Fibroblast of lung (primary cell): Measurements from ENCODE around the gene UTS2B. TPM values are rescaled to one million over a fixed set of nuclear protein-coding genes. Genes with fewer than 3 reads are reported as not detected.

Source experiments
- DNase-seq, 2 donors: peaks; one replicate each; pipeline versions ENCODE4 v3.0.0 to v3.0.0-alpha.2; 2010; ENCODE audit warnings: low read depth in 2 of 2
- H2AFZ ChIP-seq: 2 replicates; pipeline ENCODE4 v1.5.1; 2012; ENCODE audit warnings: low read length, control low read depth, inconsistent platforms
- H3K27ac ChIP-seq: 2 replicates; pipeline ENCODE4 v1.5.1; 2011; ENCODE audit warnings: low read length, control low read depth; ENCODE audit not compliant: insufficient read depth
- H3K27me3 ChIP-seq: 2 replicates; pipeline ENCODE4 v1.5.1; 2011; ENCODE audit warnings: mild to moderate bottlenecking, low read length; ENCODE audit not compliant: control insufficient read depth, insufficient read depth
- H3K36me3 ChIP-seq: 2 replicates; pipeline ENCODE4 v1.5.1; 2011; ENCODE audit warnings: low read length; ENCODE audit not compliant: control insufficient read depth, insufficient read depth
- H3K4me1 ChIP-seq: 2 replicates; pipeline ENCODE4 v1.5.1; 2011; ENCODE audit warnings: low read length; ENCODE audit not compliant: control insufficient read depth, insufficient read depth; ENCODE audit errors: extremely low read depth
- H3K4me2 ChIP-seq: 2 replicates; pipeline ENCODE4 v1.5.1; 2011; ENCODE audit warnings: low read length, control low read depth; ENCODE audit not compliant: insufficient read depth; ENCODE audit errors: extremely low read depth
- H3K4me3 ChIP-seq, 4 experiments: fragments of 200-600 bp in 1 of 4; sonication (generic) in 1 of 4; replicated peaks in 1 of 4; 2 replicates each; pipeline ENCODE4 v1.5.1; 2011 to 2016; ENCODE audit warnings: low read length in 4 of 4, low read depth in 3 of 4, mild to moderate bottlenecking in 3 of 4, control low read depth in 2 of 4, inconsistent platforms in 1 of 4, mixed read lengths in 1 of 4; ENCODE audit not compliant: insufficient read depth in 1 of 4; ENCODE audit errors: control extremely low read depth in 1 of 4
- H3K79me2 ChIP-seq: 2 replicates; pipeline ENCODE4 v1.5.1; 2012; ENCODE audit warnings: mild to moderate bottlenecking, low read length, inconsistent platforms; ENCODE audit not compliant: control insufficient read depth, insufficient read depth
- H3K9ac ChIP-seq: 2 replicates; pipeline ENCODE4 v1.5.1; 2011; ENCODE audit warnings: mild to moderate bottlenecking, low read length, control low read depth; ENCODE audit not compliant: insufficient read depth
- H3K9me3 ChIP-seq: 2 replicates; pipeline ENCODE4 v1.5.1; 2012; ENCODE audit warnings: low read depth, low read length; ENCODE audit not compliant: control insufficient read depth, insufficient read depth
- H4K20me1 ChIP-seq: 2 replicates; pipeline ENCODE4 v1.5.1; 2011; ENCODE audit warnings: low read length; ENCODE audit not compliant: control insufficient read depth, insufficient read depth; ENCODE audit errors: extremely low read depth
- EZH2 ChIP-seq: IDR thresholded peaks from 2 replicates; pipeline ENCODE4 v1.5.1; 2012; ENCODE audit warnings: low read length, control low read depth, mild to moderate bottlenecking; ENCODE audit errors: missing control alignments
- polyA plus RNA-seq, 2 donors: library from polyadenylated mRNA; depleted of rRNA in 1 of 2; stranded (reverse) in 1 of 2; unstranded in 1 of 2; fragments of >200 nt; gene quantifications; 2 replicates each; pipeline ENCODE4 v1.2.1, GENCODE V29; 2011 to 2012; ENCODE audit warnings: missing spikeins in 1 of 2
- total RNA-seq: library from RNA; depleted of rRNA; stranded (reverse); fragments of >200 nt; gene quantifications from 2 replicates; pipeline ENCODE4 v1.2.1, GENCODE V29; 2014
- TF ChIP-seq, protein P1 (sequence below), 2 donors: IDR thresholded peaks in 1 of 2; conservative IDR thresholded peaks in 1 of 2; 1 replicate in 1 of 2; 2 replicates in 1 of 2; pipeline ENCODE4 v1.5.1; 2011 to 2012; ENCODE audit warnings: low read length in 2 of 2, control low read depth in 1 of 2, inconsistent platforms in 1 of 2, low read depth in 1 of 2, mild to moderate bottlenecking in 1 of 2

Gene UTS2B
- total and polyA plus RNA-seq, 2 donors (not counting 1 experiment from before 2014, with no cell fraction given) = 0.99 to 1.3 TPM

- Histone ChIP-seq H3K27ac (no peak overlapping the region), H3K4me2 (no peak overlapping the region), H3K36me3 (peaks cover 5% of the 10 kb centered on the region), H3K79me2 (no peaks in the 10 kb centered on the region), H2AFZ (no peak overlapping the region), H3K9me3 (no peaks in the 10 kb centered on the region), H3K27me3 (no peaks in the 10 kb centered on the region), H3K4me1 (peaks cover 9% of the 10 kb centered on the region), H3K4me3 (no peak overlapping the region), H3K9ac (no peak overlapping the region), H4K20me1 (no peaks in the 10 kb centered on the region)
- no peak for TF ChIP-seq EZH2
- TF ChIP-seq, protein P1, sequence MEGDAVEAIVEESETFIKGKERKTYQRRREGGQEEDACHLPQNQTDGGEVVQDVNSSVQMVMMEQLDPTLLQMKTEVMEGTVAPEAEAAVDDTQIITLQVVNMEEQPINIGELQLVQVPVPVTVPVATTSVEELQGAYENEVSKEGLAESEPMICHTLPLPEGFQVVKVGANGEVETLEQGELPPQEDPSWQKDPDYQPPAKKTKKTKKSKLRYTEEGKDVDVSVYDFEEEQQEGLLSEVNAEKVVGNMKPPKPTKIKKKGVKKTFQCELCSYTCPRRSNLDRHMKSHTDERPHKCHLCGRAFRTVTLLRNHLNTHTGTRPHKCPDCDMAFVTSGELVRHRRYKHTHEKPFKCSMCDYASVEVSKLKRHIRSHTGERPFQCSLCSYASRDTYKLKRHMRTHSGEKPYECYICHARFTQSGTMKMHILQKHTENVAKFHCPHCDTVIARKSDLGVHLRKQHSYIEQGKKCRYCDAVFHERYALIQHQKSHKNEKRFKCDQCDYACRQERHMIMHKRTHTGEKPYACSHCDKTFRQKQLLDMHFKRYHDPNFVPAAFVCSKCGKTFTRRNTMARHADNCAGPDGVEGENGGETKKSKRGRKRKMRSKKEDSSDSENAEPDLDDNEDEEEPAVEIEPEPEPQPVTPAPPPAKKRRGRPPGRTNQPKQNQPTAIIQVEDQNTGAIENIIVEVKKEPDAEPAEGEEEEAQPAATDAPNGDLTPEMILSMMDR (conservative IDR thresholded peaks at IDR 0.05 in 1 of 2, IDR thresholded peaks at IDR 0.05 in 1 of 2; ENCODE audit: low read depth in 1 of 2, low read length in 2 of 2) = no peak
- DNase-seq = no peak
Observed at GRCh38 chr3:191372122-191372521, 41.8 kb upstream of the UTS2B start.

GRCh38 chr3:191369616-191370010, 39.3 kb upstream of the UTS2B start:
- DNase-seq = peak in 1 of 2 donors; percentile 98
- TF ChIP-seq, protein P1 (conservative IDR thresholded peaks at IDR 0.05 in 1 of 2, IDR thresholded peaks at IDR 0.05 in 1 of 2; ENCODE audit: low read depth in 1 of 2, low read length in 2 of 2) = no peak
- no peak for TF ChIP-seq EZH2
- Histone ChIP-seq H4K20me1 (no peaks in the 10 kb centered on the region), H3K36me3 (peaks cover 1% of the 10 kb centered on the region), H3K4me2 (no peak overlapping the region), H3K4me3 (no peak overlapping the region), H2AFZ (no peak overlapping the region), H3K4me1 (no peaks in the 10 kb centered on the region), H3K79me2 (no peaks in the 10 kb centered on the region), H3K27ac (no peak overlapping the region), H3K9me3 (no peaks in the 10 kb centered on the region), H3K27me3 (no peaks in the 10 kb centered on the region), H3K9ac (no peak overlapping the region)

GRCh38 chr3:191368755-191369615, 38.7 kb upstream of the UTS2B start:
- Histone ChIP-seq H4K20me1 (no peaks in the 10 kb centered on the region), H3K4me2 (no peak overlapping the region), H3K4me3 (no peak overlapping the region), H3K4me1 (no peaks in the 10 kb centered on the region), H3K27me3 (no peaks in the 10 kb centered on the region), H3K9me3 (no peaks in the 10 kb centered on the region), H3K79me2 (no peaks in the 10 kb centered on the region), H3K36me3 (peaks cover 1% of the 10 kb centered on the region), H3K9ac (no peak overlapping the region), H3K27ac (no peak overlapping the region), H2AFZ (no peak overlapping the region)
- no peak for TF ChIP-seq EZH2
- TF ChIP-seq, protein P1 (conservative IDR thresholded peaks at IDR 0.05 in 1 of 2, IDR thresholded peaks at IDR 0.05 in 1 of 2; ENCODE audit: low read depth in 1 of 2, low read length in 2 of 2) = no peak
- no peak for DNase-seq
